Amniotic epithelial cell (primary cell): ENCODE measurements around the gene SHISA6.
"Not testable (repeated sequence)": the region's sequence is repeated elsewhere in the genome, so short reads cannot be mapped to it uniquely, and the experiment has no call there.

Experiments used
- DNase-seq: peaks from one replicate; pipeline ENCODE4 v3.0.0-alpha.2; 2010; ENCODE audit warnings: low read depth

SHISA6 gene

DNA sequence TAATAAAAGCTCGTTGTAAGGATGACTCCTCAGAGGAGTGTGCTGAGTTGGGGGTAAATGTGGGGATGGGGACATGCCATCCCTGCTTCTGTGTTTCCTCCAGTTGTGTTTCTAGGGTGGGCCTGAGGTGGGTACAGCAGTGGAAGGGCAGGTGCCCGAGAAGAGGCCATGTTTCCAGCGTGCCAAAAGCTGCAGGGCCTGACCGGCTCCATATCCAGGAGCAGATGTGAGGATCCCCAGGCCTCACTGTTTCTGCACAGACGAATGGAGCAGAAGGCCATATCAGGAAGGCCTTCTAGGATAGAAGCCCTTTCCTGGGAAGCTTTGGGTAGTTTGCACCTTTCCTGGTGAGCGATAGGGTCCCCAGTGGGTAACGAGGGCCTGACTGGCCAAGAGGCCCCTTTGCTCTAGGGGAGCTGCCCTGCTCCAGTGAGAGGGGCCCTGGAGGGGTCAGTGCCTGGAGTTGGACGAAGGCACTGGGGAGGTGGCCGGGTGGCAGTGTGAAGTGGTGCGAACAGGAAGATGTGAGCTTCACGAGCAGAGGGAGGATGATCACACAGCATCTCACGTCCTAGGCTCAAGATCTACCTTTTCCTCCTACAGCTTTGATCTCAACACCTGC is 62.9 kb downstream of the SHISA6 start:
- no peak for DNase-seq

DNA sequence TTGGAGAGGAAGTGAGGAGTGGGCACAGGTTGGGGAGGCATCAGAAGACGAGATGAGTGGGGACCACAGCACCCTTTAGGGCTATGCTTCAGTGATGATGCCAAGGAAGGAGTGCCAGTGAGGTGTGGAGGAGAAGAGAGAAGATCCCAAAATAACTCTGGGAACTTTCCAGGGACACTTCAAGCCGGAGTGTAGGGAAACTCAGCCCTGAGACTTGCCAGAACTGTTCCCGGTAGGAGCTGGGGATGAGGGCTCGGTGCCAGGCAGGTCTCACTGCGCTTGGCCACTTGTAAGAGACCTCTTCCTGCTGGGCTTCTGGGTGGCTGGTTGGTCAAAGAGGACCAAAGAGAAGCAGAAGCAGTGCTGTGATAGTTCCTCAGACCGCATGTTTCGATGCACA is 63.6 kb downstream of the SHISA6 start:
- no peak for DNase-seq

DNA sequence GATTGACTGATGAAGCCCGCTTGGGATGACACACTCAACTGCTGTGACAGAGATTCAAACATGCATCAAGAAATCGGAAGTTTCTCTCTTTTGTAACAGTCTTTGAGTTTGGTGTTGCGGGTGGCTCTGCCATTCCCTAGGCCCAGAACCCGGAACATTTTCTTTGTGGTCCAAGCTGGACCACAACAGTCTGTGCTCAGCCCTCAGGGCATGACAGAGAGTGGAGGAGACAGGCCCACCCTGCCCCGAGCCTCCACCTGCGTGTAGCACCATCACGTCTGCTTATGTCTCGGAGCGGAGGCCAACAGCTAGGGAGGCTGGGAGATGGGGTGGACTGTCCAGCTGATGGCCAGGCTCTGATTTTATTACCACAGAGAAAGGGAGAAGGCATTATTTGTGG is 64.5 kb downstream of the SHISA6 start:
- no peak for DNase-seq

DNA sequence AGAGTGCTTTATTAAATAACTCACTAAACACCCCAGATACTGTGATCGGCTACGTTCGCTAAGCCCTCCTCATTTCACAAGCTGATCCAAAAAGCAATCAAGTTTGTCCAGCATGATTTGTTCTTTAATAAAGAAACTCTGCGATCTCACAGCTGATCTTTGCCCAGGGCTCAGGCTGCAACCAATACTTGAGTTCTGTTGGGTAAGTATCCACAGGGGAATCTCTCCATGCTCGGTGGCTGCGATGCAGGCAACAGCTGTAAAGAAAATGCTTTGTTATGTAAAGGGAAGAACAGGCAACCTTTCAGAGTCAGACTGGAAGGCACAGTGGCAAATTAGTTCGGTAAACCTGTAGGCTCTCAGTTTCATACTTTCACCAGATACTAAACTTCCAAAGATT is 67.5 kb downstream of the SHISA6 start:
- DNase-seq, result no peak

DNA sequence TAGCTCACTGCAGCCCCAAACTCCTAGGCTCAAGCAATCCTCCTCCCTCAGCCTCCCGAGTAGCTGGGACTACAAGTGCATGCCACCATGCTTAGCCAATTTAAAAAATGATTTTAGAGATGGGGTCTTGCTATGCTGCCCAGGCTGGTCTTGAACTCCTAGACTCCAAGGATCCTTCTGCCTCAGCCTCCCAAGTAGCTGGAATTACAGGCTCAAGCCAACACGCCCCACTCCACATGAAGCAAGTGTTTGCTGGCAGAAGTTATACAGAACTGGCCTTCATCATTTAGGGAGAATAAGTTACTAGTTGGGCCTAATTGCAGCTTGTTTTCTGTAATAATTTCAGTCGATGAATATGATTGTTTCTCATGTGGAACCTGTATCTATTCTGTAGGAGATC is 68.0 kb downstream of the SHISA6 start:
- no peak for DNase-seq

DNA sequence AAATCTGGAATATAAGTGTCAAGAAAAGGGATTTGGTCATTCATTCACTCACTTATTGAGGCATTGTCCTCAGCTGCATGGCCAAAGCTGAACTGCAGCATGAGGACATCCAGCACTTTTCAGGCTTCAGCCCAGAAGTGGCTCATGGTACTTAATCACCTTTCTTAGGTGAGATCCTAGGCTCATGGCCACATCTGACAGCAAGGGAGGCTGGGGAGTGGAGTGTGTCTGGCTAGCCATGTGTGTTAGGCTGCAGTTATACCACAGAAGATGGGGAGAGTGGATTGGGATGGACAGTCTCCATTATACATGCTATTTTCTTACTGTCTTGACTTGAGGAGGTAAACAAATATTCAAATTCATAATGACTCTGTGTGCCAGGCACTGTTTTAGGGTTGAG is 68.8 kb downstream of the SHISA6 start:
- no peak for DNase-seq

DNA sequence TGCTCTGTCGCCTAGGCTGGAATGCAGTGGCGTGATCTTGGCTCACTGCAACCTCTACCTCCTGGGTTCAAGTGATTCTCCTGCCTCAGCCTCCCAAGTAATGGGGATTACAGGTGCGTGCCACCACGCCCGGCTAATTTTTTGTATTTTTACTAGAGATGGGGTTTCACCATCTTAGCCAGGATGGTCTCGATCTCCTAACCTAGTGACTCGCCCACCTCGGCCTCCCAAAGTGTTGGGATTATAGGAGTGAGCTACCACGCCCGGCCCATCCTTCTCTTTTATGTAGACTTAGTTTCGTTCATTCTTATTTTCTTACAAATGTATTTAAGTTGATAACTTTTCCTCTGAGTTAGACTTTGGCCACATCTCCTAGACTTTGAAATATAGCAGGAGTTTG is 75.4 kb downstream of the SHISA6 start:
- not testable (repeated sequence) for DNase-seq

DNA sequence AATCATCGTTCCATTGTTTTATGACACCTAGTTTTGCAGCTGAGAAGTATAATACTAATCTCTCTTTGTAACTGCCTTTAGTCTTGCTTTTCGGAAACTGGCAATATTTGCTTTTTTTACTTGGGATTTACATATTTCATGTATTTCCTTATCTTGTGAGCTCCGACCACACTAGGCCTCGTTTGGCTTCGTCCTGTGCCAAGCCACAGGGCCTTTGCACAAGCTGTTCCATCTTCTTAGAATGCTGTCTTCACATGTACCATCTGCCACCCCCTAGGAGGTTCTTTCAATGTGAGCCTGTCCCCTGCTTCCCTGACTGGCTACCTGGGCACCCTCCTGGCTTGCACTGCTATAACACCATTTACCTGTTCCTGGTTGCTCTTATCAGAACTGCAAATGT is 77.2 kb downstream of the SHISA6 start:
- no peak for DNase-seq

DNA sequence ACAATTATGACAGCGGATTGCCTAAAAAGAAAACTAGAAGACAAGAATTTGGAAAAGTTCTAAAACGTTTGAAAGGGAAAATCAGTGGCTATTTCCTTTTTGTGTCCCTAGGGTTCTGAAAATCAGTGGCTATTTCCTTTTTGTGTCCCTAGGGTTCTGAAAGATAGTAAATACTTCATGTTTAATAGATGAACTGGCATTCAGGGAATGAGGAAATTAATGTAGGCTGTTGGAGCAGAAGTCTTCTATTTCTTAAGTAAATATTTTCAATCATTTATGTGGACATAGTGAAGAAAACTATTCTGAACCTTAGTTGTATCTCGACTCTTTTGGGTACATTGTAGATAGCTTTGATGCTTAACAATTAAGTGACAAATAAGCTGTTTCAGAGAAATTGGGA is 78.9 kb downstream of the SHISA6 start:
- no peak for DNase-seq

DNA sequence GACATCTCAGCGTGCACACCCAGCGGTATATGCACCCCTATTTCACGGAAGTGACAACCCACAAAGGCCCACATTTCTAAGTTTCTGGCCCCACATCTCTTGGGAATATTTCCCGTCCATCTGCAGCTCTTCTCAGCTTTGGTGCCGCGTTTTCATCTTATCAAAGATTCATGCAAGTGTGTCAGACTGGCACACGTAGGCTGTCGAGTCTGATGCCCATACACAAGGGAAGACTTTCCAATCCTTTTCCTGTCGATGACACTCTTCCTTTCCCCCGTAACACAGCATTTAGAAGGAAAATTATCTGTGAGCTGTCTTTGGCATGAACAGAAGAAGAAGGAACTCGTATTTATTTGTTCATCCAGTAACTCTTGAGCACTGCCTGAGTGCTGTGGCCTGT is 83.0 kb downstream of the SHISA6 start:
- DNase-seq, result no peak

DNA sequence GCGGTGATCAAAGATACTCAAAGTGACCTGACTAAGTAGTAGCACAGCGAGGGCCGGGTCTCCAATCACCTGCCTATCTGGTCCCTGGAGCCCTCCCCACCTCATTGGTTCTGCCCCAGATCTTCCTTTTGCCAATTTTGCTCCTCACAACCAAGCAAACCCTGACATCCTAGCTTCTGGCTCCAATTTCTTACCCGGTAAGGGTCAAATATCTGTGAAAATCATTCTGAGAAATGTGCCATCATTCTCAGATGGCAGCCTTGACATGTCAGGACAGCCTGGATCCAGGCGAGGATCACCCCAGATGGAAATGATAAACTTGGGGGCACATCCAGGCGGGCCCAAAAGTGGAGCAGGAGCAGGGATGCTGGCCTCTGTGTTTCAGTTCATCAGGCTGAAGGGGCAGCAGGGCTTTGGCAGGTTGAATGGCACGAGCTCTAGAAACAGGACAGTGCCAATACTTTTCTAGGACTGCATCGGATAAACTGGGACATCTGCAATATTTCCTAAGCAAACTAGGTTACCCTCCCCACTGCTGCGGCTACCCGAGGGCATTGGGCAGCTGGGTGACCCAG is 83.9 kb downstream of the SHISA6 start:
- DNase-seq, result no peak

DNA sequence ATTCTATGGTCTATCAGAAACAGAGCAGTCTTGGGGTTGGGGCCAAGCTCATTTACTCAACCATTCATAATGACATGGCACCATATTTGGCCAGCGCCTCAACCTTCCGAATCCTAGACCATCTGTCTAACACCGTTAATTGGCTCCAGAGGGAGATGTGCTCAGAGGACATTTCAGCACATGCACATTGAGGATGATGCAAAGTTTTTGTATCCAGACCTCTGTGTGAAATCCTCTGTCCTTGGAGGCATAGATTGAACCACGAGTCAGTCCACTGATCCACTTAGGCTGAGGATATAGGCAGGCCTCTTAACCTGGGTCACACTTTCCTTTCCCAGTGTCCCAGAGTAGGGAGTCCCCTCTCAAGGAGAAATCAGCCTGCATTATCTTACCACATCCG is 85.5 kb downstream of the SHISA6 start:
- no peak for DNase-seq

DNA sequence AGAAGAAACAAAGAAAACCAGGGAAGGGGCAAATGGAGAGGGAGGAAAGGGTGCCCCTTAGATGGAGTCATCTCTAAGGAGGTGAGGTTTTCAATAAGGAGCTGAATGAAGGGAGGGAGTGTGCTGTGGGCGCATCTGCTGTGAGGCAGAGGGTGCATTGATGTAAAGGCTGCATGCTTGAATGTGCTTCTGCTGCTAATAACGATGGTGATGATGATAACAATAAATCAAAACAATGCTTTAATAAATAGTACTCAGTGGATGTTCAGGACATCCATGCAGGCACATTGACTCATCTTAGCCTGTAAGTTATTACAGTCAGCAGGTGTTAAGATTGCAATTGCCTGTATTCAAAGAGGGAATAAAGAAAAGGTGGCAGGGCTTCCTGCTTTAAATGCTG is 87.8 kb downstream of the SHISA6 start:
- no peak for DNase-seq

DNA sequence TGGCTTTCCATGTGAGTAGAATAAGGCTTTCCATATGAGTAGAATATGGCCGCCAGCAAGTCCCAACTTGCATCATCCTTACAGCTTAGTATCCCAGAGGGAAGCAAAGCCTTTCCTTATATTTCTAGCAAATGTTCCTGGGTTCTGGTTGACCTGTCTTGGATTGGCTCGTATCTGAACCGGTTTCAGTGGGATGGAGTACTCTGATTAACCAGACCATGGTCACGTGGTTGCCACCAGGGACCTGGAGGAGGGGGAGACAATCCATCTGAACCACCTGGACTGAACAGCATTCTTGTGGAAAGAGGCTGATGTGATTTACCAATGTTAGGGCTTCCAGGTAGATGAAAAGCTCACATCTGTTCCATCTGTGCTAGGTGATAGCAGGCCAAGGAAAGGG is 89.0 kb downstream of the SHISA6 start:
- DNase-seq, result no peak

DNA sequence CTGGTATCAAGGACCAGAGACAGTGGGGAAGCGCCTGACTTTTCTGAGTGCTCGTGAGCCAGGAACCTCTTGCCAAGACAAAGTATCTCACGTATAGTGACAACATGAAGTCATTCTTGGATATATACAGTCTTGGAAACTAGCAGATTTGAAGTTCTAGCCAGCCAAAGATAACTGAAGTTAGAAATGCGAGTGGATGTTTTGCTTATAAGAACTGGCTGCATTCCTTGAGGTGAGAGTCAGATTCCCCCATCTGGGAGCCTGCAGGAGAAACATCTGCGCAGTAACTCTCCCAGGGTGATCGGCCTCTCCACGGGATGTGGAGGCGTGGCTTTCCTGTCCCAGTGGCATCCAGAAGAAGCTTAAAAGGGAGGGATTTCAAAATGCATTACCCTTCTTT is 89.8 kb downstream of the SHISA6 start:
- no peak for DNase-seq

DNA sequence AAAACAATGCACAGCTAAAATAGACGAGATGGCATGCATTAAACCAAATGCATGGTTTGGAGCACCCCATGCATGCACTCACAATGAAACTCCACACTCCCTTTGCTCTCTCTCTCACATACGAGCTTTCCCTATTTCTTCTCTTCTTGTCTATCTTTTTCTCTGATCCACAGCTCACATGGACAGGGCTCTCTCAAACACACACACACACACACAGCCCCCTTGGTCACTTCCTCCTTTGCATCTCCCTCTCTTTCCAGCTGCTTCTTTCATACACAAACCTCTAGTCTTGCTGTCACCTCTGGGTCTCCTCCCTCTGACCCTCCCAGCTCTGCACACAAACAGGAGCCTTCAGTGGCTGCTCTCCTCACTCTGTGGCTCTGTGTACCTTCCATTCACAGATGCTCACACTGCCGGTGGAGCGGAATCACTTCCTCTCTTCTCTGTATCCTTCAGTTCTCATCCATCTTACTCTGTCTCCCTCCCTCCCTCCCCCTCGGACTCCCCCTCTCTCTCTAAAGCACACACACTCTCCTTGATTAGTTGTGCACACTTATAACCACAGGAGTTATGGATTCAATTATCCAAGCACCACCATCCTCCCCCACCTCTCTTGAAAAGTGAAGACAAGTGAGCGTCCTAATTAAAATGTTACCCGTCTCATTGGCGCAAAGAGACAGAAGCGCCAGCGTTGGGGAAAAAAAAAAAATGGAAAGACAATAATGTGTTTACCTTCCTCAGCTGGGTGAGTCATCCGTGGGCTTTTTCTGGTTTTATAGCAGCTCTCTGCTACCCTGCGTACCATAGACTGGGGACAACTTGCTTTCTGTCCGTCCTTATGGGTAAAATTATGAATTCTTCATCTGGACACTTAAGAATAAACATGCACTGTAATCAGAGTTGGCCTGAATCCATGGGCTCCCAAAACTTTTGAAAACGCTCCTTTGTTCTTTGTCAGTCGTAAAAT is 90.8 kb downstream of the SHISA6 start:
- no peak for DNase-seq

DNA sequence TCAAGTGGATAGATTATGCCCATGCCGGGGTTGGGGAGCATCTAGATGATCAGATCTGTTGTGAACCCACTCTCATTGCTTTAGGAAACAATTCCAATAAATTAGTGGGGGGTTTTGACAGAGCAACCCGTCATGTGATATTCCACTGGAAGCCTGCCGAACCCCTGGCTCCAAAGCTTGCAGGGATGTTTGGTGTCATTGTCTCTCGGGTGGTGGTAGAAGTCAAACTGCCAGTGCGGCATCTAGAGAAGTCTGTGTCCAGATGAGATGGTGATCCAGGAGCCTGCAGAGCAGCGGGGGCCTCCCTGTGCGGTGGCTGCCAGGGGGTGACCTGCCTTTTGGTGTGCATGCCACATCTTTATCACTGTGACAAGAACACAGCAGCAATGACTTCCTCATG is 91.7 kb downstream of the SHISA6 start:
- no peak for DNase-seq

DNA sequence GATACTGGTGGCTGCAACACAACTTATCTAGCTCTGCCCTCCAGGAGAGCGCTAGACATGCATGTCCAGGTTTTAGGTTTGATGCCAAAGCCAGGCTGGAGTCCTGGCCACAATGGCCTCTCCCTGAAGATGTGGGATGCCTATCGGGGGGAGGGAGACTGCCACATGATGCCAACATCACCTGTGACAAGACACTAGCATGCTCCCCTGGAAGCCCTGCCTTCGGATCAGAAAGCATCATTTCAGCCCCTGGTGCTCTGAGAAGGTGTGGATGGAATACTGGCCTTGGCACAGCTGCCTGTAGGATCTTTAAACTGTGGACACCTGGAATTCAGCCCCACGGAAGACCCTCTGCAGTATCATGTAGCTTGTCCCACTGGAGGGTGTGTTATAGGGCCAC is 93.5 kb downstream of the SHISA6 start:
- no peak for DNase-seq

DNA sequence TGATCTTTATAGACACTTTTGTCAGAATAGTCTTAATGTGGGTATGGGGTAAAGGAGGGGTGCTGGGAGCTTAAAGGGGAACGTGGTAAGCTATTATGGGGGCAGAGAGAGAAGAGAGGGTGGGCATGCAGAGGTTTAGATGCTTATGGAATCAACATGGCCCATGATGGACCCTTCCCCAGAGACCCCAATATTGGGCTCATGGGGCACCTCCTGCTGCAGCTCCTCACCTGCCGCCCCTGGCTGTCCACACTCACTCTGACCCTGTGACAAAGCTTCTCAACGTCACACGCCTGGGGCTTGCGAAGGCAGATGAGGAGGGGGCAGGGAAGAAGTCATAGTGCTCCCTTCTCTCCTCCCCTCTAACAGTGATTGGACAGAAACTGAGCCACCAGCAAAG is 95.3 kb downstream of the SHISA6 start:
- DNase-seq, result no peak

DNA sequence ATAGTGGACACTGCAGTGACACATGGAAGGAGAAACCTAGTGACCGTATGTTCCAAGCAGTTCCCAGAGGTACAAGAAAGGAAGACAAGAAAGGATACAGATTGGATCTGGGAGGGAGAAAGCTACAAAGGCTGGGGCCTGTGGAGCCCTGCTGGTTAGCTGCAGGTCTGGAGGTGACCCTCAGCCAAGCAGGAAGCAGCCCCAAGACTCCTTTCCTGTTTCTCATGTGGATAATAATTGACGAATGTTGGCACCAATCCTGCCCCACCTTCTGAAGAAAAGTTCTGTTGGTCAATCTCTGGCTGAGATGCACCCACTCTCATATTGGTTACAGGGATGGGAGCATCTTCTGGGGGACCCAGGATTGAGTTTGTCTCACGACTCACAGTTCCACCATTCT is 99.8 kb downstream of the SHISA6 start:
- no peak for DNase-seq

DNA sequence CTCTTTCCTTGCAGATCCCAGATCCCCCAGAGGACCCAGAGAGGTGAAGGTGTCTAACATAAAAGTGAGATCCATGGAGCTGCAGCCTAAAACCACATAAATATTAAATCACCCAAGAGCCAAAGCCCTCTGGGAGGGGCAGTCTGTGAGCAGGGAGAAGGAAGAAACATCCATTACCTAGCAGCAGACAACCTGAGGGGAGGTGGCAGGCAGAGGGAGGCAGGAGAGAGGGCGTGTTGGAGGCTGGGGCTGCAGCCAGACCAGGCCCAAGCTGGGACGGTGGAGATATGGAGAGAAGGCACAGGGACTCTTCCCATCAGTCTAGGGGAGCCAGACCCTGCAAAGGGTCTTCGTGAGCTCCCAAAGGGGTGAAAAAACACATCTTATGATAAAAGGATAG is 101.1 kb downstream of the SHISA6 start:
- DNase-seq, result no peak

DNA sequence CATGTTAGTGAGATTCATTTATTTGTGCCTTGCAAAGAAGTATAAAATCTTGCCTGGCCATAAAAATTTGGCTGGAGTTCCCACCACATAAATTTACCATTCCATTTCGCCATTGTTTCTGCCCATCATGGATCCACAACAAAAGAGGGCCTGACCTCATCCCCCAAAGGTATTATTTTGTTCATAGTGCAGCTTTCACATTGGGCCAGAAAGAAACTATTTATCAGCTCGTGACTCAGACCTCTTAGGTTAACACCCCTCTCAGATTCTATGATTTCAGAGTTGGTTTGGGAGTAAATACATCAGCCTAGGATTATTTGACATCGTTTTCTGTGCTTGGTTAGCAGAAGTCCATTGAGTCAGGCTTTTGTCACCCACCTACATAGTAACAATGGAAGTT is 108.1 kb downstream of the SHISA6 start:
- DNase-seq, result no peak

DNA sequence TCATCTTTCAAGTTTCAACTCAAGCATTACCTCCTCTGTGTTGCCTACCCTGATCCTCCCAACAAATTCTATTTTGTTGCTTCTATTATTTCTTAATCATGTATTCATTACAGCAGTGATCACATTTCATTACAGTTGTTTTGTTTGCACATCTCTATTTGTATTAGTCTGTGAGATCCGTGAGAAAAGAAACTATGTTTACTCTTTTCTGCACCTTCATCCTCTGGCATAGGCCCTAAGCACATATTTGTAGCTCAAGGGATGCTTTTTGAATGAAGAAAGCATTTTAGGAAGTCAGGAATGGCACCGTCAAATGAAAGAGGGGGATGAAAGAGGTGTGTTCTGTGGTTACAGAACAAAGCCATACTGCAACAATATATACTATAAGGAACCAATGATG is 110.5 kb downstream of the SHISA6 start:
- no peak for DNase-seq
